NCI-H2171 treated with DMSO at 0.1 percent for 48 hours (cell line): ENCODE results near the gene CHRNA9.
"Not testable (repeated sequence)": the region's sequence is repeated elsewhere in the genome, so short reads cannot be mapped to it uniquely, and the experiment has no call there.

ENCODE experiments used
- DNase-seq: peaks from one replicate; lab custom pipeline; 2025; lab: John Stamatoyannopoulos, UW

Gene CHRNA9

GRCh38 chr4:40380647-40381046 is 45.5 kb downstream of the CHRNA9 start:
- no peak for DNase-seq

DNA sequence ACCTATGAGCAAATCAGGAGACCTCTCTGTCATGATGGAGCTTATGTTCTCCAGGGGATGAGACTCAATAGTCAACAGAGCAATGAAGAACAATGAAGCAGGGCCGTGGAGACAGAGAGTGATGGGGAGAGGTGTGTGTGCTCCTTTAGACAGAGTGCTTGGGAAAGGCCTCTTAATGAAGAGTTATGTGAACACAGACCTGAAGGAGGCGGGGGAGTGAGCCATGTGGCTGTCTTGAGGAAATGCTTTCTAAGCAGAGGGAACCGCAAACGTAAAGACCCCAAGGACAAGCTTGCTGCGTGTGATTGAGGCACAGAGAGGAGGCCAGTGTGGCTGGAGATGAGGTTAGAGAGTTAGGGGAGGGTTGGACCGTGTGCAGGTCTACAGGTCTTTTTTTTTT is 53.1 kb downstream of the CHRNA9 start:
- DNase-seq = no peak

GRCh38 chr4:40389986-40390385 is 54.9 kb downstream of the CHRNA9 start:
- DNase-seq = no peak

- DNase-seq = not testable (repeated sequence)
Observed at GRCh38 chr4:40392241-40392640, 57.1 kb downstream of the CHRNA9 start.

- DNase-seq = no peak
Observed at GRCh38 chr4:40394236-40394635, 59.1 kb downstream of the CHRNA9 start.

DNA sequence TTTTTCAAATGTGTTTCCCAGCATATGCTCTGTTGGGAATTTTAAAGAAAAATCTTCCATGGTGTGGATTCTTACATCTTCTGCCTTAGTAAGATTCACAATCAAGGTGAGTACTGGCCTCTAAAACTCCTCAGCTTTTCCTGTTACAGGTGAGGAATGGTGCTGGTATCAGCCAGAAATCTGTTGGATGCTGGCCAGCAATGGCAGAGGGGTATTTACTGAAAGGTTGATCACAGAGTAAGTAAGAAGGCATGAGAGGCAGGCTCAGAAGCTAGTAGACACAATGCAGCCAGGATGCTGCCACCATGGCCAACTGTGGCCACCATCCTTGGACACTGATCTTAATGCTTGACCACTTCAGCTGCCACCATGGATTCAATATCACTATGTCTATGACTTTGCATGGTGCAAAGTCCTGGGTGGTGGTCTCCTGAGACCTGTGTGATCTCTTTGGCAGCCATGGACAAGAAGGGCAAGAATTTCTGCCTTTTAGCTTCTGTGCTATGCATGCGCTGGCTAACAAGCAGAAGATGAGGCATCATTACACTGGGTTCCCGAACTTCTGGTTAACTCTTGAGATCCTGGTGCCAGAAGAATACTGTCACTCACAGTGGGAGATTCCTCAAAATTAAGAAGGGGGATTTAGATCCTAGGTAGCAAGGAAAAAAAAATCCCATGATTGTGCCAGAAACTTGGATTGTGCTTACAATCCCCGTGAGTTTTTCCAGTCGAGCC is 60.2 kb downstream of the CHRNA9 start:
- DNase-seq = peak; percentile 5

DNA sequence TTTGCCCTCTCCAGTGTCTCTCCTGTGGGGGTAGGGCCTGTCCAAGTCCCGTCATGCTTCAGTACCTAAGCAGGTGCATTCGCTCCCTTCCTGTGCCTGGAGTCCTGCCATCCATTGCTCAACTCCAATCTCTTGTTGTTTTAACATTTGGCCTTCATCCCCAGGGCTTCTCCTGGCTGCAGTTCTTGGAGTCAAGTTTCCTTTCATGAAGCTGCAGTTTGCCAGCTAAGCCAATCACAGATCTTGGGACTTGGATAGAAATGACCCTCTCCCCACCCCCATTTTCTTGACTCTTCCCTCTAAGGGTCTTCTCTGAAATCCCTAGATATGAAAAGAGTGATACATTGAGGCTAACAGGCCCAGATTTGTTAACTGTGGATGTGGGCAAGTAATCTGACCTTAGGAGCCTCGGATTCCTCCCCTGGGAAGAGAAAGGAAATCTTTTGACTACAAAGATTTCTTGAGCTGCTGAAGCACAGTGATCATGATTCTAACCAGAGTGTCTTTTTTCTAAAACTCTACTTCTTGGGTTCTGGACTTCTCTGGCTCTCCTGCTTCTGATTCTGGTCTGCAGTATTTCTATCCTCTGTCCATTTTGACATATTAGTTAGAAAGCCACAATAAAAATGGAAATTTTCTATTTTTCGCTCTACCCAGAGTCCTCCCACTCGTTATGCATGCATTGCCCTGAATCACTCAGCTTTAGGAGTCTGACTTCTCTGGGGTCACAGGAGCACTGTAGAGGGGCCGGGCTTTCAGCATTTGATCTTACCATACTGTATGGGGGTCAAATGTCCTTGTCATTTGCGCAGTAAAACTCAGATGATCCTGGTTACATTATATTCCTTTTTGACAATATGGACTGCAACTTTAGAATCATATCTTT is 61.0 kb downstream of the CHRNA9 start:
- peak; percentile 91 for DNase-seq

DNA sequence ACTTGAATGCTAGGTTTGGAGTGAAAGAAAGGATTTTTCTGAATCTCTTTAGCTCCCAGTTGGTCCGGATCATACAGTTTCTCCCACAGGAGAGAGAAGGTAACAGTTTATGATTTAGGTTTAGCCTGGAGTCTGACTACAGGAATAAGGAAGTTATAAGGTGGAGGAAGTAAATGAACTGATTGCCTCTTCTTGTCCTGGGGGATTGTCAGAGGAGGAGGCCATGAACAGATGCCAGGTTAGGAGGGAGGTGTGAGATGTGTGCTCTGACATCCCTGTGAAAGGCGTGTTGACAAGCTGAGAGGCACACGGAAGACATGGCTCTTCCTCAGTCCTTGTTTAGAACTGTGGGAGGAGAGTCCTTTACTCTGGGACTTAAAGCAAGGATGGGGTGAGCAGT is 64.4 kb downstream of the CHRNA9 start:
- DNase-seq = no peak

DNA sequence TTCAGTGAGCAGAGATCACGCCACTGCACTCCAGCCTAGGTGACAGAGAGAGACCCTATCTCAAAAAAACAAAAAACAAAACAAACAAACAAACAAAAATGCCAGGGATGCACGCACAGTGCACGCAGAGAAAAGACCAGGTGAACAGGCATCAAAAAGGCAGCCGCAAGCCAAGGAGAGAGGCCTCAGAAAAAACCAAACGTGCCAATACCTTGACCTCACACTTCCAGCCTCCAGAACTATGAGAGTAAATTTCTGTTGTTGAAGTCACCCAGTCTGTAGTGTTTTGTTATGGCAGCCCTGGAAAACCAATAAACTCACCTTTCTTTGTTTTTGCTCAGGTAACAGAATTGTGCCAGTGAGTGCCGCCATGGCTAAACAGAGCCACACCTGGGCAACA is 66.0 kb downstream of the CHRNA9 start:
- no peak for DNase-seq

DNA sequence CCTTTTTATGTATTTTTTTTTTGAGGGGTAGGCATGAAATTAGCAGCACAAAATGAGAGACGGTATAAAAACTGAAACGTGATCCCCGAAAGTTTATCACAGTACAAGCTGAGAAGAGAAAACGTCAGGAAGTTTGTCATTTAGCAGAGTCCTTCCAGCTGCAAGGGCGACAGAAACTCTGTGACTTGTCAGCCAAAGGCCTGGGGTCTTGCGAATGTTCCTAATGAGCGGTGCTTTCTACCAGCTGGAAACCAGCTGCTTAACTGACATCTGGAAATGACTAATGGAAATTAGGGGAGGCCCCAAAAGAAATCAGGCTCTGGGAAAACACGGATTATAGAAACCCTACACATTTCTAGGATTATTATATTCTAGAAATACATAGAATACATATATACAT is 66.5 kb downstream of the CHRNA9 start:
- DNase-seq = no peak

DNA sequence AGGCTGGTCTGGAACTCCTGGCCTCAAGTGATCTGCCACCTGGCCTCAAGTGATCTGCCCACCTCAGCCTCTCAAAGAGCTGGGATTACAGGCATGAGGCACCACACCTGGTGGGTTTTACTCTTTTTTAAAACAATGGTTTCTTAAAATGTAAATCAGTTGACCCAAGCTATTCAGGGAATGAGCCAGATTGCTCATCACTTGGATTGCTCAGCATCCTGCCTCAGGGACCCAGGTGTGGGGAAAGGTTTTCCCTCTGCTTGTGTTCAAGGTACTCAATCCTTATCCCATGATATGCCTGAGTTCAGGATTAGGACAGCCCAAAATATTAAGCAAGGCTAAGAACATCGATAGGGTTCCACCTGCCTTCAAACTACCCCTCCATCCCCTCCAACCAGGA is 67.4 kb downstream of the CHRNA9 start:
- DNase-seq = no peak

- no peak for DNase-seq
Observed at GRCh38 chr4:40403081-40403480, 67.9 kb downstream of the CHRNA9 start.
